HCT116 (cell line): ENCODE measurements around the gene CCR2. TPM values are rescaled to one million over a fixed set of nuclear protein-coding genes. Genes with fewer than 3 reads are reported as not detected.

Experiments
- ATAC-seq: fragments of 200-7000 bp; cut with Tn5 transposase; 2 replicates; pipeline ENCODE4 v1.9.1; 2020; ENCODE audit warnings: mild to moderate bottlenecking, moderate library complexity
- BruUV-seq: library from RNA; stranded (reverse); fragments of 400-500 nt; replicated peaks from 2 replicates; lab custom pipeline; 2021; lab: Mats Ljungman, UMichigan
- CTCF ChIA-PET: fragments of 300-600 bp; sonication (Branson Sonifier 250); formaldehyde crosslinking; loops from one replicate; lab custom pipeline; 2021; ENCODE audit warnings: antibody characterized with exemption; lab: Charles Lee
- POLR2A ChIA-PET: fragments of 300-600, 350-600 bp; sonication (Branson Sonifier 250); formaldehyde crosslinking; loops from one replicate; lab custom pipeline; 2021; ENCODE audit warnings: antibody characterized with exemption; lab: Charles Lee
- RAD21 ChIA-PET, 2 experiments: fragments of 300-600 bp; sonication (Branson Sonifier 250); formaldehyde crosslinking; loops; one replicate each; lab custom pipeline; 2023; ENCODE audit warnings: low total read pairs in 2 of 2; ENCODE audit not compliant: uncharacterized antibody in 2 of 2, unreplicated experiment in 2 of 2, low non-redundant PET in 1 of 2; lab: Charles Lee
- DNase-seq: peaks from one replicate; pipeline ENCODE4 v3.0.0-alpha.2; 2010; ENCODE audit warnings: low read depth, low spot score
- H2AFZ ChIP-seq: fragments of 200-600 bp; shearing (Covaris generic), sonication (generic); 2 replicates; pipeline ENCODE4 v1.6.1; 2017; ENCODE audit warnings: low read depth, mixed run types, mixed read lengths, antibody characterized with exemption, low read length; ENCODE audit not compliant: poor library complexity, severe bottlenecking
- H3K27ac ChIP-seq: 2 replicates; pipeline ENCODE4 v1.5.1; 2012; ENCODE audit warnings: low read depth, low read length
- H3K27me3 ChIP-seq: fragments of 200-600 bp; sonication (generic); 2 replicates; pipeline ENCODE4 v1.6.1; 2016; ENCODE audit warnings: mixed run types, low read length, mixed read lengths; ENCODE audit not compliant: insufficient read depth
- H3K36me3 ChIP-seq, 2 experiments: fragments of 200-500 bp in 1 of 2; fragments of 200-600 bp in 1 of 2; sonication (Bioruptor generic) in 1 of 2; sonication (generic) in 1 of 2; 2 replicates each; pipeline versions ENCODE4 v1.5.1 to v1.6.1; 2014 to 2016; ENCODE audit warnings: low read length in 2 of 2, inconsistent platforms in 1 of 2, mixed read lengths in 1 of 2, mixed run types in 1 of 2; ENCODE audit not compliant: insufficient read depth in 2 of 2, control insufficient read depth in 1 of 2
- H3K4me1 ChIP-seq, 2 experiments: fragments of 200-600 bp in 1 of 2; sonication (generic) in 1 of 2; 2 replicates each; pipeline versions ENCODE4 v1.5.1 to v1.6.1; 2012 to 2017; ENCODE audit warnings: low read length in 2 of 2, inconsistent platforms in 1 of 2, mild to moderate bottlenecking in 1 of 2, mixed read lengths in 1 of 2, mixed run types in 1 of 2, moderate library complexity in 1 of 2; ENCODE audit not compliant: insufficient read depth in 2 of 2, control insufficient read depth in 1 of 2
- H3K4me2 ChIP-seq: fragments of 200-600 bp; sonication (generic); 2 replicates; pipeline ENCODE4 v1.6.1; 2017; ENCODE audit warnings: mixed run types, low read length, mixed read lengths
- H3K4me3 ChIP-seq, 2 experiments: fragments of 200-600 bp in 1 of 2; sonication (generic) in 1 of 2; replicated peaks in 1 of 2; 2 replicates each; pipeline ENCODE4 v1.5.1; 2011 to 2016; ENCODE audit warnings: low read length in 2 of 2, control low read depth in 1 of 2, low read depth in 1 of 2, mild to moderate bottlenecking in 1 of 2, mixed read lengths in 1 of 2, mixed run types in 1 of 2
- H3K79me2 ChIP-seq: fragments of 200-600 bp; sonication (generic); 2 replicates; pipeline ENCODE4 v1.6.1; 2017; ENCODE audit warnings: mild to moderate bottlenecking, mixed run types, low read length, moderate library complexity, mixed read lengths; ENCODE audit not compliant: insufficient read depth
- H3K9ac ChIP-seq: fragments of 200-600 bp; sonication (generic); 2 replicates; pipeline ENCODE4 v1.6.1; 2016; ENCODE audit warnings: low read length, mixed read lengths
- H3K9me2 ChIP-seq: fragments of 200-600 bp; sonication (generic), shearing (Covaris generic); 2 replicates; pipeline ENCODE4 v1.6.1; 2017; ENCODE audit warnings: mixed run types, mild to moderate bottlenecking, moderate library complexity; ENCODE audit not compliant: insufficient read depth
- H3K9me3 ChIP-seq, 2 experiments: fragments of 200-500 bp in 1 of 2; fragments of 200-600 bp in 1 of 2; sonication (Bioruptor generic) in 1 of 2; sonication (generic) in 1 of 2; 2 replicates each; pipeline ENCODE4 v1.6.1; 2014 to 2017; ENCODE audit warnings: low read length in 2 of 2, mixed read lengths in 2 of 2, inconsistent platforms in 1 of 2, low read depth in 1 of 2, mild to moderate bottlenecking in 1 of 2, mixed run types in 1 of 2, moderate library complexity in 1 of 2; ENCODE audit not compliant: control insufficient read depth in 1 of 2, insufficient read depth in 1 of 2
- H4K20me1 ChIP-seq: fragments of 200-600 bp; sonication (generic), shearing (Covaris generic); 2 replicates; pipeline ENCODE4 v1.6.1; 2017; ENCODE audit warnings: mixed run types, mild to moderate bottlenecking, moderate library complexity; ENCODE audit not compliant: insufficient read depth
- CBX3 ChIP-seq: IDR thresholded peaks from 2 replicates; pipeline ENCODE4 v1.6.1; 2012; ENCODE audit warnings: low read depth
- CEBPB ChIP-seq: IDR thresholded peaks from 2 replicates; pipeline ENCODE4 v1.6.1; 2012; ENCODE audit warnings: low read depth
- EZH2 ChIP-seq: fragments of 200-600 bp; sonication (generic); IDR thresholded peaks from 2 replicates; pipeline ENCODE4 v1.6.1; 2017; ENCODE audit warnings: antibody characterized with exemption, mixed run types
- EZH2phosphoT487 ChIP-seq: fragments of 200-600 bp; IDR thresholded peaks from 2 replicates; pipeline ENCODE4 v1.6.1; 2018; ENCODE audit warnings: antibody characterized with exemption, borderline replicate concordance
- POLR2A ChIP-seq: IDR thresholded peaks from 2 replicates; pipeline ENCODE4 v1.7.0; 2011; ENCODE audit warnings: borderline replicate concordance; ENCODE audit not compliant: insufficient read depth, insufficient read length; ENCODE audit errors: extremely low read depth
- SIN3A ChIP-seq: IDR thresholded peaks from 2 replicates; pipeline ENCODE4 v1.6.1; 2012; ENCODE audit warnings: low read depth
- SP1 ChIP-seq: IDR thresholded peaks from 2 replicates; pipeline ENCODE4 v1.6.1; 2012; ENCODE audit warnings: low read depth
- SRF ChIP-seq: IDR thresholded peaks from 2 replicates; pipeline ENCODE4 v1.6.1; 2012; ENCODE audit warnings: low read depth
- TCF7L2 ChIP-seq: IDR thresholded peaks from 2 replicates; pipeline ENCODE4 v1.7.0; 2011; ENCODE audit warnings: borderline replicate concordance, inconsistent platforms; ENCODE audit not compliant: insufficient read depth, insufficient read length; ENCODE audit errors: extremely low read depth
- ZFX ChIP-seq: fragments of 450-650 bp; IDR thresholded peaks from 2 replicates; pipeline ENCODE4 v1.6.1; 2017
- ZNF274 ChIP-seq: fragments of 200-500 bp; sonication (Bioruptor generic); IDR thresholded peaks from 2 replicates; pipeline ENCODE4 v1.6.1; 2014; ENCODE audit warnings: mild to moderate bottlenecking, low read depth, low read length, inconsistent platforms
- intact Hi-C: fragments of 100-400 bp; cut with micrococcal nuclease; formaldehyde crosslinking; loops from 2 replicates; pipeline ENCODE4 v1.10.0; 2022
- total RNA-seq: library from RNA; stranded (reverse); gene quantifications from one replicate; pipeline ENCODE4 v1.2.1, GENCODE V29; 2021; ENCODE audit not compliant: unreplicated experiment
- TF ChIP-seq, protein P1 (sequence below): IDR thresholded peaks from 2 replicates; pipeline ENCODE4 v1.6.1; 2012
- TF ChIP-seq, protein P2 (sequence below): IDR thresholded peaks from 2 replicates; pipeline ENCODE4 v1.6.1; 2012
- TF ChIP-seq, protein P3 (sequence below): IDR thresholded peaks from 2 replicates; pipeline ENCODE4 v1.6.1; 2011; ENCODE audit warnings: mild to moderate bottlenecking, low read length, moderate library complexity; ENCODE audit not compliant: insufficient replicate concordance; ENCODE audit errors: extremely low read depth
- TF ChIP-seq, protein P4 (sequence below): IDR thresholded peaks from 2 replicates; pipeline ENCODE4 v1.6.1; 2012; ENCODE audit warnings: low read depth
- TF ChIP-seq, protein P5 (sequence below), 3 experiments: fragments of 200-600 bp in 1 of 3; sonication (generic) in 1 of 3; IDR thresholded peaks in 2 of 3; conservative IDR thresholded peaks in 1 of 3; 2 replicates each; pipeline ENCODE4 v1.5.1; 2012 to 2017; ENCODE audit warnings: low read depth in 2 of 3, low read length in 2 of 3, antibody characterized with exemption in 1 of 3, borderline replicate concordance in 1 of 3, control low read depth in 1 of 3, mild to moderate bottlenecking in 1 of 3, mixed read lengths in 1 of 3, mixed run types in 1 of 3, moderate library complexity in 1 of 3; ENCODE audit not compliant: insufficient read depth in 1 of 3

The CCR2 gene
- total RNA-seq, 1 experiment from 2014 or later, result not detected

DNA sequence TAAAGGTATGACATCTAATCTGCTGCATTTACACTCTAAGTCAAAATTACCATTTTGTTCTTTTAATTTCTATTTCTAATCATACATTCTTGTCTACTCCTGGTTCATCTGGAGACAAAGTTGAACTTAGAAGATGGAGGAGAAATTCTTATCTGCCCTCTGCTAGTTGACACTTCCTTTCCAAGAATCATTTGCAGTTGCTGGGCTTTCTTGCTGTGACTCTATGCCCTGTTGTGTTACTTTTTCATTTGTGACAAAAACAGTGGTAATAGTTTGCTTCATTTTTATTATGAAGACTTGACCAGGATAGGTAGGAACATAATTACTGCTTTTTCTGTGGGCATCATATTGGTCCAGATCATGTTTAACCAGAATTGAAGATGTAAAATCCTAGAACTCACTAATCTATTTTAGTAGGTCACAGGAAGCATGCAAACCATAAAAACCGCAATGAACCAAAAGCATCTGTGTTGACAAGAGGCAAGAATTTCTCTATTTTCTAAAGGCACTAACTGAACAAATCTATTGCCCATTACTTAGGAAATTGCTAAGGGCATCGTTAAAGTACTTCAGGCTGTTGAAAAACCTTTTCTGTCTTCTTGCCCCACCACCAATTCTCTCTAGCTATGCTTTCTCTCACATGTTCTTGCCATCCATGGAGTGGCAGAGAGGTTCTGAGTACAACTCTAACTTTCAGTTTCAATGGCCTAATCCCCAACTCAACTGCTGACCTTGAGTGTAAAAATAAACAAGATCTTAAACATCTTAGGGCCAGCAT lies 4.2 kb upstream of the CCR2 start:
- intact Hi-C loops, result no loop called here
- Histone ChIP-seq H3K4me3 (no peak overlapping the region), H3K9ac (no peak overlapping the region), H3K4me2 (no peak overlapping the region), H3K9me3 (no peaks in the 10 kb centered on the region), H3K4me1 (no peaks in the 10 kb centered on the region), H3K27me3 (peaks cover 36% of the 10 kb centered on the region), H3K27ac (no peak overlapping the region), H2AFZ (no peak overlapping the region), H3K36me3 (no peaks in the 10 kb centered on the region), H3K79me2 (no peaks in the 10 kb centered on the region), H4K20me1 (no peaks in the 10 kb centered on the region), H3K9me2 (no peaks in the 10 kb centered on the region; the same call in 1 of the 2 replicates)
- ATAC-seq, result no peak
- POLR2A ChIA-PET, result no interaction called here
- DNase-seq, result no peak
- no peak for TF ChIP-seq SIN3A
- TF ChIP-seq TCF7L2, result no peak
- TF ChIP-seq, protein P1, sequence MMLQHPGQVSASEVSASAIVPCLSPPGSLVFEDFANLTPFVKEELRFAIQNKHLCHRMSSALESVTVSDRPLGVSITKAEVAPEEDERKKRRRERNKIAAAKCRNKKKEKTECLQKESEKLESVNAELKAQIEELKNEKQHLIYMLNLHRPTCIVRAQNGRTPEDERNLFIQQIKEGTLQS, result no peak
- TF ChIP-seq, protein P2, sequence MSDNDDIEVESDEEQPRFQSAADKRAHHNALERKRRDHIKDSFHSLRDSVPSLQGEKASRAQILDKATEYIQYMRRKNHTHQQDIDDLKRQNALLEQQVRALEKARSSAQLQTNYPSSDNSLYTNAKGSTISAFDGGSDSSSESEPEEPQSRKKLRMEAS, result no peak
- no peak for TF ChIP-seq POLR2A
- no peak for TF ChIP-seq CEBPB
- TF ChIP-seq SP1, result no peak
- TF ChIP-seq, protein P3, sequence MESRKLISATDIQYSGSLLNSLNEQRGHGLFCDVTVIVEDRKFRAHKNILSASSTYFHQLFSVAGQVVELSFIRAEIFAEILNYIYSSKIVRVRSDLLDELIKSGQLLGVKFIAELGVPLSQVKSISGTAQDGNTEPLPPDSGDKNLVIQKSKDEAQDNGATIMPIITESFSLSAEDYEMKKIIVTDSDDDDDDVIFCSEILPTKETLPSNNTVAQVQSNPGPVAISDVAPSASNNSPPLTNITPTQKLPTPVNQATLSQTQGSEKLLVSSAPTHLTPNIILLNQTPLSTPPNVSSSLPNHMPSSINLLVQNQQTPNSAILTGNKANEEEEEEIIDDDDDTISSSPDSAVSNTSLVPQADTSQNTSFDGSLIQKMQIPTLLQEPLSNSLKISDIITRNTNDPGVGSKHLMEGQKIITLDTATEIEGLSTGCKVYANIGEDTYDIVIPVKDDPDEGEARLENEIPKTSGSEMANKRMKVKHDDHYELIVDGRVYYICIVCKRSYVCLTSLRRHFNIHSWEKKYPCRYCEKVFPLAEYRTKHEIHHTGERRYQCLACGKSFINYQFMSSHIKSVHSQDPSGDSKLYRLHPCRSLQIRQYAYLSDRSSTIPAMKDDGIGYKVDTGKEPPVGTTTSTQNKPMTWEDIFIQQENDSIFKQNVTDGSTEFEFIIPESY, result no peak
- TF ChIP-seq ZNF274, result no peak
- TF ChIP-seq SRF, result no peak
- no peak for TF ChIP-seq CBX3
- no peak for TF ChIP-seq EZH2
- no peak for TF ChIP-seq ZFX
- TF ChIP-seq, protein P4, sequence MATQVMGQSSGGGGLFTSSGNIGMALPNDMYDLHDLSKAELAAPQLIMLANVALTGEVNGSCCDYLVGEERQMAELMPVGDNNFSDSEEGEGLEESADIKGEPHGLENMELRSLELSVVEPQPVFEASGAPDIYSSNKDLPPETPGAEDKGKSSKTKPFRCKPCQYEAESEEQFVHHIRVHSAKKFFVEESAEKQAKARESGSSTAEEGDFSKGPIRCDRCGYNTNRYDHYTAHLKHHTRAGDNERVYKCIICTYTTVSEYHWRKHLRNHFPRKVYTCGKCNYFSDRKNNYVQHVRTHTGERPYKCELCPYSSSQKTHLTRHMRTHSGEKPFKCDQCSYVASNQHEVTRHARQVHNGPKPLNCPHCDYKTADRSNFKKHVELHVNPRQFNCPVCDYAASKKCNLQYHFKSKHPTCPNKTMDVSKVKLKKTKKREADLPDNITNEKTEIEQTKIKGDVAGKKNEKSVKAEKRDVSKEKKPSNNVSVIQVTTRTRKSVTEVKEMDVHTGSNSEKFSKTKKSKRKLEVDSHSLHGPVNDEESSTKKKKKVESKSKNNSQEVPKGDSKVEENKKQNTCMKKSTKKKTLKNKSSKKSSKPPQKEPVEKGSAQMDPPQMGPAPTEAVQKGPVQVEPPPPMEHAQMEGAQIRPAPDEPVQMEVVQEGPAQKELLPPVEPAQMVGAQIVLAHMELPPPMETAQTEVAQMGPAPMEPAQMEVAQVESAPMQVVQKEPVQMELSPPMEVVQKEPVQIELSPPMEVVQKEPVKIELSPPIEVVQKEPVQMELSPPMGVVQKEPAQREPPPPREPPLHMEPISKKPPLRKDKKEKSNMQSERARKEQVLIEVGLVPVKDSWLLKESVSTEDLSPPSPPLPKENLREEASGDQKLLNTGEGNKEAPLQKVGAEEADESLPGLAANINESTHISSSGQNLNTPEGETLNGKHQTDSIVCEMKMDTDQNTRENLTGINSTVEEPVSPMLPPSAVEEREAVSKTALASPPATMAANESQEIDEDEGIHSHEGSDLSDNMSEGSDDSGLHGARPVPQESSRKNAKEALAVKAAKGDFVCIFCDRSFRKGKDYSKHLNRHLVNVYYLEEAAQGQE, result no peak
- no peak for TF ChIP-seq EZH2phosphoT487
- TF ChIP-seq, protein P5, sequence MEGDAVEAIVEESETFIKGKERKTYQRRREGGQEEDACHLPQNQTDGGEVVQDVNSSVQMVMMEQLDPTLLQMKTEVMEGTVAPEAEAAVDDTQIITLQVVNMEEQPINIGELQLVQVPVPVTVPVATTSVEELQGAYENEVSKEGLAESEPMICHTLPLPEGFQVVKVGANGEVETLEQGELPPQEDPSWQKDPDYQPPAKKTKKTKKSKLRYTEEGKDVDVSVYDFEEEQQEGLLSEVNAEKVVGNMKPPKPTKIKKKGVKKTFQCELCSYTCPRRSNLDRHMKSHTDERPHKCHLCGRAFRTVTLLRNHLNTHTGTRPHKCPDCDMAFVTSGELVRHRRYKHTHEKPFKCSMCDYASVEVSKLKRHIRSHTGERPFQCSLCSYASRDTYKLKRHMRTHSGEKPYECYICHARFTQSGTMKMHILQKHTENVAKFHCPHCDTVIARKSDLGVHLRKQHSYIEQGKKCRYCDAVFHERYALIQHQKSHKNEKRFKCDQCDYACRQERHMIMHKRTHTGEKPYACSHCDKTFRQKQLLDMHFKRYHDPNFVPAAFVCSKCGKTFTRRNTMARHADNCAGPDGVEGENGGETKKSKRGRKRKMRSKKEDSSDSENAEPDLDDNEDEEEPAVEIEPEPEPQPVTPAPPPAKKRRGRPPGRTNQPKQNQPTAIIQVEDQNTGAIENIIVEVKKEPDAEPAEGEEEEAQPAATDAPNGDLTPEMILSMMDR (IDR thresholded peaks at IDR 0.05 in 2 of 3, conservative IDR thresholded peaks at IDR 0.05 in 1 of 3; ENCODE audit: borderline replicate concordance in 1 of 3, insufficient read depth in 1 of 3, low read depth in 2 of 3, low read length in 2 of 3), result no peak
- RAD21 ChIA-PET, result no interaction called here
- no TSS peak for BruUV-seq
- CTCF ChIA-PET, result no interaction called here
